Measurements from ENCODE around the gene DRC3.

Gene DRC3

DNA sequence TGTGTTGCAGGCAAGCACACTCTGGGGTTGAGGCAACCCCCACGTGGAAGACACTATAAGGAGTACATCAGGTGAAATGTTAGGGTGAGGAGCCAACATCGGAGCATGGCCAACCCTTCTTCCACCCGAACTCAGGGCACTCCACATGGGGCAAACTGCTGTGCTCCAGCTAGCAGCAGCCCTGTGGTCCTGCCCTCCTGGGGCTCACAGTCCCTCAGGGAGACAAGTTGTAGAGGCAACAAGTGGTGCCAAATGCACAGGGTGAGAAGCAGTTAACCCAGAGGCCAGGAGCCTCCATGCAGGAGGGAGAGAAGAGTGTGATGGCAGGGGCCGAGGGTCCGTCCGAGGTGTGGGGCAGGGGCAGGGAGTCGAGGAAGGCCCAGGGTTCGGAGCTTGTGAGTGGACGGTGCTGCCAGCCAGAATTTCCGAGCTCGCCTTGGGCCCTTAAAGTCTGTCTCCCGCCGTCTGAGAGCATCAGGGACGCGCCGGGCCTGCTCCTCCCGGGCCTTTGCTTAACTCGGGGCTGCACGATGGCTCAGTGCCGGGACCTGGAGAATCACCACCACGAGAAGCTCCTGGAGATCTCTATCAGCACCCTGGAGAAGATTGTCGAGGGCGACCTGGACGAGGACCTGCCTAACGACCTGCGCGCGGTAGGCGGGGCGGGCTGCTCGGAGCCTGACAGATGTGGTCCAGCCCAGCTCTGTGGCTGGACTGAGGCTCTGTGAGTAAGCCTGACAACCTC is 34.0 kb downstream of the DRC3 start:
- Histone ChIP-seq H3K9ac (ENCODE audit: low read length in 2 of 2) (no peak overlapping the region), H3K27me3 (ENCODE audit: control insufficient read depth in 1 of 2, insufficient read depth in 2 of 2, low read length in 2 of 2) (no peaks in the 10 kb centered on the region), H3K4me1 (ENCODE audit: control insufficient read depth, insufficient read depth, low read length) (no peaks in the 10 kb centered on the region), H3K4me3 (ENCODE audit: low read length in 2 of 2) (no peak overlapping the region), H3K9me3 (ENCODE audit: control insufficient read depth in 2 of 2, low read length in 2 of 2) (no peaks in the 10 kb centered on the region), H3K36me3 (ENCODE audit: control insufficient read depth in 2 of 2, insufficient read depth in 2 of 2, low read length in 2 of 2) (peaks cover 12% of the 10 kb centered on the region in 2 donors), H3K27ac (ENCODE audit: low read length) (no peak overlapping the region)

DNA sequence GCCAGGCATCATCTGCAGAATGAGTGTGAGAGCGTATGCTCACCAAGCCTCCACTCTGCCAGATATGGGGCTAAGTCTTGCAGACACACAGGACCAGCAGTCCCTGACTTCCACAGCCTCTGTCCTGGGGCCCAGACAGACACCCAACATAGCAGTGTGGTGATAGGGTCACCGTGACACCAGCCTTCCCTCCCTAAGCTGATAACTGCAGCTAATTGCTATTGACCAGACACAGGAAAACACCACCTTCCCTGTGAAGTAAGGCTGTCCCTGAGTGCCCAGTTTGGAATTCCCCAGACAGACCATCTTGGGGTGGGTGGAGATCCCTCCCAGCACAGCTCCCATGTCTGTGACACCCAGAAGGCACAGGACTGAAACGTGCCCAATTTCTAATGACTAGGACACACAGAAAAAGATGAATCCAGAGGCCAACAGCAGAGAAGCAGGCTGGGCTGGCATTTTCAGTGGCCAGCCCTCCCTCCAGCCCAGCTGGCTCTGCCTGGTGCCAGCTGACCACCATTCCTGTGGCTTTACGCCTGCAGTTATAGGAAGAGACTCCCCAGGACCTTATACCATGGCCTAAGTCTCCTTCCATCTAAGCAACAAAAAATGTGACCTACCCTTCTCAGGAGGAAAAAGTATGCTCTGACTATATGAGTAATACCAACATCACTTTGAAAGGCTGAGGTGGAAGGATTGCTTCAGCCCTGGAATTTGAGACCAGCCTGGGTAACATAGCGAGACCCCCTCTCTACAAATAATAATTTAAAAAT is 36.0 kb downstream of the DRC3 start:
- no peaks in the 10 kb centered on the region for H3K27me3 ChIP-seq (ENCODE audit: control insufficient read depth in 1 of 2, insufficient read depth in 2 of 2, low read length in 2 of 2)
- no peak overlapping the region for H3K9ac ChIP-seq (ENCODE audit: low read length in 2 of 2)
- peaks cover 12 to 13% of the 10 kb centered on the region in 2 donors for H3K36me3 ChIP-seq (ENCODE audit: control insufficient read depth in 2 of 2, insufficient read depth in 2 of 2, low read length in 2 of 2)
- no peak overlapping the region for H3K27ac ChIP-seq (ENCODE audit: low read length)
- no peaks in the 10 kb centered on the region for H3K9me3 ChIP-seq (ENCODE audit: control insufficient read depth in 2 of 2, low read length in 2 of 2)
- no peaks in the 10 kb centered on the region for H3K4me1 ChIP-seq (ENCODE audit: control insufficient read depth, insufficient read depth, low read length)
- no peak overlapping the region for H3K4me3 ChIP-seq (ENCODE audit: low read length in 2 of 2)

DNA sequence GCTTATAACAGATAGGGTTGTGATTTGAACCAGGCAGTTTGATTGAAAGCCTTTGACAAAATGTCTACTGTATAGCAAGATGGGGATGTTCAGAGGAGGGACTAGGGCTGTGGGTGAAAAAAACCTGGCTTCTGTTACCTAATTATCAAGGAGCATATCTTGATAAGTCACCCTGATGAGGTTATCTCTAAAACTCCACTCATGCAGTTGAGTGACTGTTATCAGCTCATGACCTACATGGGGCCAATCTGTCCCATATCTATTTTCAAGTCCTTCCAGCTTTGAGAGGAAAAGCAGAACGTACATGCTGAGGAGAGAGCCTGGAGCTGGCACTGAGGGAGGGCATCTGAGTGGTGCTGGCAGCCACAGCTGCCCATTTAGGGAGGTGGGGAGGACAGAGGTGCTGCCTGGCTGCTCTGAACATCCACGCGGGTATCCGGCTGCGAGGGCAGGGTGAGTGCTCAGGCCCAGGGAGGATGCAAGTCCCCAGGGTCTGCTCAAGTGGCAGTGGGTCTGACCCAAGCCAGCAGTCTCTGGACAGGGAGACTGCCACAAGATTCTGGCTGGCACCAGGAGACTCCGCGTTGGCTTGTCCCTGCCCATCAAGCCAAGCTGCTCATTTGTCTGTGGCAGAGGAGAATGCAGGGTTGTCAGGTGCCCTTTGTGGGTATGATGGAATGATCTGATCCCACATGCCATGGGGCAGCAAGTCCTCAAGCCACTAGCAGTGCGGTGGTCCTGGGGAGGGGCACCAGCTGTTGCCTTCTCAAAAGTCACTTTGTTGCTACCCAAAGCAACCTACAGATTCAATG is 37.2 kb downstream of the DRC3 start:
- H3K27ac ChIP-seq (ENCODE audit: low read length): no peak overlapping the region
- no peaks in the 10 kb centered on the region for H3K4me1 ChIP-seq (ENCODE audit: control insufficient read depth, insufficient read depth, low read length)
- no peaks in the 10 kb centered on the region for H3K9me3 ChIP-seq (ENCODE audit: control insufficient read depth in 2 of 2, low read length in 2 of 2)
- peaks cover 12 to 13% of the 10 kb centered on the region in 2 donors for H3K36me3 ChIP-seq (ENCODE audit: control insufficient read depth in 2 of 2, insufficient read depth in 2 of 2, low read length in 2 of 2)
- H3K4me3 ChIP-seq (ENCODE audit: low read length in 2 of 2): no peak overlapping the region
- H3K27me3 ChIP-seq (ENCODE audit: control insufficient read depth in 1 of 2, insufficient read depth in 2 of 2, low read length in 2 of 2): no peaks in the 10 kb centered on the region
- H3K9ac ChIP-seq (ENCODE audit: low read length in 2 of 2): no peak overlapping the region

DNA sequence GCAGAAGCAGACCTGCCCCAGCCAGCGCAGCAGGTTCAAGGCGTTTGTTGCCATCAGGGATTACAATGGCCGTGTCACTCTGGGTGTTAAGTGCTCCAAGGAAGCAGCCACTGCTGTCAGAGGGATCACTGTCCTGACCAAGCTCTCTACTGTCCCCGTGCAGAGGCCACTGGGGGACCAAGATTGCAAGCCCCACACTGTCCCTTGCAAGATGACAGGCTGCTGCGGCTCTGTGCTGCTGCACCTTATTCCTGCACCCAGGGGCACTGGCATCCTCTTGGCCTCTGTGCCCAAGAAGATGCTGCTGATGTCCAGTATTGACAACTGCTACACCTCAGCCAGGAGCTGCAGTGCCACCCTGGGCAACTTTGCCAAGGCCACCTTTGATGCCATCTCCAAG is 38.6 kb downstream of the DRC3 start:
- Histone ChIP-seq H3K9me3 (ENCODE audit: control insufficient read depth in 2 of 2, low read length in 2 of 2) (no peaks in the 10 kb centered on the region), H3K27me3 (ENCODE audit: control insufficient read depth in 1 of 2, insufficient read depth in 2 of 2, low read length in 2 of 2) (no peaks in the 10 kb centered on the region), H3K9ac (ENCODE audit: low read length in 2 of 2) (no peak overlapping the region), H3K4me3 (ENCODE audit: low read length in 2 of 2) (no peak overlapping the region), H3K27ac (ENCODE audit: low read length) (no peak overlapping the region), H3K4me1 (ENCODE audit: control insufficient read depth, insufficient read depth, low read length) (no peaks in the 10 kb centered on the region), H3K36me3 (ENCODE audit: control insufficient read depth in 2 of 2, insufficient read depth in 2 of 2, low read length in 2 of 2) (peaks cover 13 to 20% of the 10 kb centered on the region in 2 donors)

DNA sequence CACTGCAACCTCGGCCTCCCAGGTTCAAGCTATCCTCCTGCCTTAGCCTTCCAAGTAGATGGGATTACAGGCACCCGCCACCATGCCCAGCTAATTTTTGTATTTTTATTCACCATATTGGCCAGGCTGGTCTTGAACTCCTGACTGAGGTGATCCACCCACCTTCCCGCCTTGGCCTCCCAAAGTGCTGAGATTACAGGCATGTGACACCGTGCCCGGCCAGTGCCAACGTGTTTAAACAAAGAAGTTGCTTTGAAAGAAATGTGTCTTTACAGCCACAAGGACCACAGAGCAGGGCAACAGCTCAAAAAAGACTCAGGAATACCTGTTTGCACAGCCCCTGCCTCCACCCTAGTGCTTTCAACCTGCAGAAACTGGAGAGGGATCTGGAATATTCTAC is 41.3 kb downstream of the DRC3 start:
- H3K36me3 ChIP-seq (ENCODE audit: control insufficient read depth in 2 of 2, insufficient read depth in 2 of 2, low read length in 2 of 2): peaks cover 2 to 12% of the 10 kb centered on the region in 2 donors
- H3K9me3 ChIP-seq (ENCODE audit: control insufficient read depth in 2 of 2, low read length in 2 of 2): no peaks in the 10 kb centered on the region
- no peak overlapping the region for H3K27ac ChIP-seq (ENCODE audit: low read length)

DNA sequence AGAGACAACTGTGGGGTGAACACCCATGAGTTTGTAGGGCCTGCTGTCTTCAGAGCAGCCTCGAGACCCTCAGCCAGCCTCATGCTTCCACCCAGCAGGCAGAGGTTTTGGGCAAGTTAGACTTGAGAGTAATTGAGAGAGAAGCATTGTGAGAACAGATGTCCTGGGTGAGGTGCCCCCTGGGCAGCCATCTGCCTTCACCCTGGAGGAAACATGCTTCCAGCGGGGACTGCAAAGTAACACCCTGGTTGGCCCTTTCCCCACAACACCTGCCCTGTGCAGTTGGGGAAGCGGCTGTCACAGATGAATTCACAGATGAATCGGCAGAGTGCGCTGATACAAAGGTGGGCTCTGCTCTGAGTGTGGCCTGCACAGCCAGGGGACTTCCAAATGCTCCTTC is 42.9 kb downstream of the DRC3 start:
- Histone ChIP-seq H3K36me3 (ENCODE audit: control insufficient read depth in 2 of 2, insufficient read depth in 2 of 2, low read length in 2 of 2) (peaks cover 2 to 12% of the 10 kb centered on the region in 2 donors), H3K27me3 (ENCODE audit: control insufficient read depth in 1 of 2, insufficient read depth in 2 of 2, low read length in 2 of 2) (no peaks in the 10 kb centered on the region), H3K9ac (ENCODE audit: low read length in 2 of 2) (no peak overlapping the region), H3K4me3 (ENCODE audit: low read length in 2 of 2) (no peak overlapping the region), H3K4me1 (ENCODE audit: control insufficient read depth, insufficient read depth, low read length) (peaks cover 4% of the 10 kb centered on the region), H3K27ac (ENCODE audit: low read length) (no peak overlapping the region), H3K9me3 (ENCODE audit: control insufficient read depth in 2 of 2, low read length in 2 of 2) (no peaks in the 10 kb centered on the region)

More for the DNA sequence above, 41.3 kb downstream of the DRC3 start:
- no peaks in the 10 kb centered on the region for H3K27me3 ChIP-seq (ENCODE audit: control insufficient read depth in 1 of 2, insufficient read depth in 2 of 2, low read length in 2 of 2)
- H3K9ac ChIP-seq (ENCODE audit: low read length in 2 of 2): no peak overlapping the region
- peaks cover 4% of the 10 kb centered on the region for H3K4me1 ChIP-seq (ENCODE audit: control insufficient read depth, insufficient read depth, low read length)
- no peak overlapping the region for H3K4me3 ChIP-seq (ENCODE audit: low read length in 2 of 2)

DNA sequence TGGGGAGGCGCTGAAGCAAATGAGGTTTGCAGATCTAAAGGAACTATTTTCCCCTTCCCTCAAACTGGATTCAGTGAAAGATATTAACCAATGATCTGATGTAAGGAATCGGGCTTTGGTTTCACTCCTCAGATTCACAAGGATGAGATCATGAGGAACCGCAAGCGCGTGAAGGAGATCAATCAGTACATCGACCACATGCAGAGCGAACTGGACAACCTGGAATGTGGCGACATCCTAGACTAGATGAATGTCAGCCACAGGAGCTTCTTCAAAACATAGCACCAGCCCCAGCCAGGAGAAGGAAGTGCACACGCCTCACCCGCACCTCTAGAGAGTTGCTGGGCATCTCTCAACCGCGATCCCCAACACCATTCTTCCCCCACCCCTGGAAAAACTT is 43.8 kb downstream of the DRC3 start:
- Histone ChIP-seq H3K4me1 (ENCODE audit: control insufficient read depth, insufficient read depth, low read length) (peaks cover 4% of the 10 kb centered on the region), H3K36me3 (ENCODE audit: control insufficient read depth in 2 of 2, insufficient read depth in 2 of 2, low read length in 2 of 2) (peaks cover 7 to 17% of the 10 kb centered on the region in 2 donors), H3K4me3 (ENCODE audit: low read length in 2 of 2) (no peak overlapping the region), H3K27me3 (ENCODE audit: control insufficient read depth in 1 of 2, insufficient read depth in 2 of 2, low read length in 2 of 2) (no peaks in the 10 kb centered on the region), H3K9me3 (ENCODE audit: control insufficient read depth in 2 of 2, low read length in 2 of 2) (no peaks in the 10 kb centered on the region), H3K9ac (ENCODE audit: low read length in 2 of 2) (no peak overlapping the region), H3K27ac (ENCODE audit: low read length) (no peak overlapping the region)

DNA sequence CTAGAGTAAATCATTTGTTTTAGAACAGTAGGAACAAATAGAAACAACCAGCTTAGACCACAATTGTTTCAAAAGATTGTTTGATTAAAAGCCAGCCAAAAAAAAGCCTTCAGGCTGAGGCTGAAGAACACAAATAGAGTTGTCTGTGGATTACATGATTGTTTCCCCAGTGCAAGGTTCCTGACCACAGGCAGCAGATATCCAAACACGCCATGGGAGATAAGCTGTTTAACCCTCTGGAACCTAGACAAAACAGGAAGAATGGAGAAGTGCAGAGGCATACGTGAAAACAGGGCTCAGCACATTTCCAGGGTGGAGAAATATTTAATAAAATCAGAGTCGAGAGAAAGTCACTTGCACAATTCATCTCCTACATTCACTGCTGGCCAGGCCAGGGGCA is 45.3 kb downstream of the DRC3 start:
- no peak overlapping the region for H3K4me3 ChIP-seq (ENCODE audit: low read length in 2 of 2)
- no peak overlapping the region for H3K27ac ChIP-seq (ENCODE audit: low read length)
- no peaks in the 10 kb centered on the region for H3K27me3 ChIP-seq (ENCODE audit: control insufficient read depth in 1 of 2, insufficient read depth in 2 of 2, low read length in 2 of 2)
- H3K36me3 ChIP-seq (ENCODE audit: control insufficient read depth in 2 of 2, insufficient read depth in 2 of 2, low read length in 2 of 2): peaks cover 6 to 22% of the 10 kb centered on the region in 2 donors
- H3K9me3 ChIP-seq (ENCODE audit: control insufficient read depth in 2 of 2, low read length in 2 of 2): no peaks in the 10 kb centered on the region
- H3K4me1 ChIP-seq (ENCODE audit: control insufficient read depth, insufficient read depth, low read length): peaks cover 4% of the 10 kb centered on the region
- H3K9ac ChIP-seq (ENCODE audit: low read length in 2 of 2): no peak overlapping the region

DNA sequence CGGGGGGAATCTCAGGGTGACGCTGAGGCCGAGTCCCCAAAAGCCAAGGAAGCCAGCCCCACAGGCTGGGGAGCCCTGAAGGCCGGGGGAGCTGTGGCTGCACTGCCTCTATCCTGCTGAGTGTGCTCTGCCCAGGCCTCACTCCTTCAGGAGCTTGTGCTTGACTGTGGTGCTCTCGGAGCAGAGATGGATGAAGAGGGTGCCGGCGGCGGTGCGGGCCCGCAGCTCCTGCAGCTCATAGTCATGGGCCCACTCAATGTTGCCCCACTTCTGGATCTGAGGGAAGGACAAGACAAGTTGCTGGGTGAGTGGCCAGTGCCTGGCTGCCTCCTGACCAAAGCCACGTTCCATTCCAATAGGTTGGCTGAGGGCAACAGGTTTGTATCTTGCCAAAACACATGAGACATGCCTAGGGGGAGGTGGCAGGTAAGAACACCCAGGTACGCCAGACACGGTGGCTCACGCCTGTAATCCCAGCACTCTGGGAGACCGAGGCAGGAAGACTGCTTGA is 45.8 kb downstream of the DRC3 start:
- Histone ChIP-seq H3K9me3 (ENCODE audit: control insufficient read depth in 2 of 2, low read length in 2 of 2) (no peaks in the 10 kb centered on the region), H3K9ac (ENCODE audit: low read length in 2 of 2) (no peak overlapping the region), H3K36me3 (ENCODE audit: control insufficient read depth in 2 of 2, insufficient read depth in 2 of 2, low read length in 2 of 2) (peaks cover 6 to 22% of the 10 kb centered on the region in 2 donors), H3K27me3 (ENCODE audit: control insufficient read depth in 1 of 2, insufficient read depth in 2 of 2, low read length in 2 of 2) (no peaks in the 10 kb centered on the region), H3K4me3 (ENCODE audit: low read length in 2 of 2) (no peak overlapping the region), H3K4me1 (ENCODE audit: control insufficient read depth, insufficient read depth, low read length) (peaks cover 4% of the 10 kb centered on the region), H3K27ac (ENCODE audit: low read length) (no peak overlapping the region)

DNA sequence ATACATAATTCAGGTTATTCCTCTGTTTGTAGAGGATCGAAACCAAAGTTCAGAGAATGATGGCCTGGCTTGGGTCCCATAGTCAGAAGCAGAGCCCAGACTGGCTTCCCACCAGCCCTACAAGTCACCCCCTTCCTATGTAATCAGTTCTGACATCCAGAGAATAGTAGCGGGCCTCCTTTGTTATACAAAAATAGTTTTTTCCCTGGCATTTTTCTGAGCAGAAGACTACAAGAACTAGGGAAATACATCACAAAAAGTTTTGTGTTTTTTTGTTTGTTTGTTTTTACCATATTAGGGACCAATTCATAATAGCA is 47.1 kb downstream of the DRC3 start:
- Histone ChIP-seq H3K9ac (ENCODE audit: low read length in 2 of 2) (no peak overlapping the region), H3K36me3 (ENCODE audit: control insufficient read depth in 2 of 2, insufficient read depth in 2 of 2, low read length in 2 of 2) (peaks cover 6 to 27% of the 10 kb centered on the region in 2 donors), H3K4me3 (ENCODE audit: low read length in 2 of 2) (no peak overlapping the region), H3K4me1 (ENCODE audit: control insufficient read depth, insufficient read depth, low read length) (peaks cover 4% of the 10 kb centered on the region), H3K27me3 (ENCODE audit: control insufficient read depth in 1 of 2, insufficient read depth in 2 of 2, low read length in 2 of 2) (no peaks in the 10 kb centered on the region), H3K27ac (ENCODE audit: low read length) (no peak overlapping the region), H3K9me3 (ENCODE audit: control insufficient read depth in 2 of 2, low read length in 2 of 2) (no peaks in the 10 kb centered on the region)
